Measurements from ENCODE around the gene SALL1. TPM values are rescaled to one million over a fixed set of nuclear protein-coding genes. Genes with fewer than 3 reads are reported as not detected.

Gene SALL1
- total and polyA plus RNA-seq, 2 experiments from 2014 or later: 9.4 to 22.7 TPM

DNA sequence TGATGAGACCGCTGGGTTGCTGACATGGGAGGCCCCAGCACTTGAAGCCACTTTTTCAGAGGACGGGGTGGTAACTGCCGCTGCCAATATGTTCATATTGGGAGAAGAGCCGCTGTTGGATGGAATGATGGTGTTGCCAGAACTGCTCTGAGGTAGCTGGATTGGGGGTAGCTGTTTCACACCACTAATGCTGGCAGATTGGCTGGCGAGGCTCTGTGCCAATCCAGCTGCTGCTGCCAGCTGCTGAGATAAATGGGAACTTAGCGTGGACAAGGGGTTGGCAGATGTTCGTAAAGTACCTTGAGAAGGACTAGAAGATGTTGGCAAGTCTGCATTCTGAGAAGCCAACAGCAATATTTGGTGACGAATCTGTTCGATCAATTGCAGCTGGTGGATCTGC is 10.0 kb downstream of the SALL1 start (continued):
- TF ChIP-seq, protein P1, sequence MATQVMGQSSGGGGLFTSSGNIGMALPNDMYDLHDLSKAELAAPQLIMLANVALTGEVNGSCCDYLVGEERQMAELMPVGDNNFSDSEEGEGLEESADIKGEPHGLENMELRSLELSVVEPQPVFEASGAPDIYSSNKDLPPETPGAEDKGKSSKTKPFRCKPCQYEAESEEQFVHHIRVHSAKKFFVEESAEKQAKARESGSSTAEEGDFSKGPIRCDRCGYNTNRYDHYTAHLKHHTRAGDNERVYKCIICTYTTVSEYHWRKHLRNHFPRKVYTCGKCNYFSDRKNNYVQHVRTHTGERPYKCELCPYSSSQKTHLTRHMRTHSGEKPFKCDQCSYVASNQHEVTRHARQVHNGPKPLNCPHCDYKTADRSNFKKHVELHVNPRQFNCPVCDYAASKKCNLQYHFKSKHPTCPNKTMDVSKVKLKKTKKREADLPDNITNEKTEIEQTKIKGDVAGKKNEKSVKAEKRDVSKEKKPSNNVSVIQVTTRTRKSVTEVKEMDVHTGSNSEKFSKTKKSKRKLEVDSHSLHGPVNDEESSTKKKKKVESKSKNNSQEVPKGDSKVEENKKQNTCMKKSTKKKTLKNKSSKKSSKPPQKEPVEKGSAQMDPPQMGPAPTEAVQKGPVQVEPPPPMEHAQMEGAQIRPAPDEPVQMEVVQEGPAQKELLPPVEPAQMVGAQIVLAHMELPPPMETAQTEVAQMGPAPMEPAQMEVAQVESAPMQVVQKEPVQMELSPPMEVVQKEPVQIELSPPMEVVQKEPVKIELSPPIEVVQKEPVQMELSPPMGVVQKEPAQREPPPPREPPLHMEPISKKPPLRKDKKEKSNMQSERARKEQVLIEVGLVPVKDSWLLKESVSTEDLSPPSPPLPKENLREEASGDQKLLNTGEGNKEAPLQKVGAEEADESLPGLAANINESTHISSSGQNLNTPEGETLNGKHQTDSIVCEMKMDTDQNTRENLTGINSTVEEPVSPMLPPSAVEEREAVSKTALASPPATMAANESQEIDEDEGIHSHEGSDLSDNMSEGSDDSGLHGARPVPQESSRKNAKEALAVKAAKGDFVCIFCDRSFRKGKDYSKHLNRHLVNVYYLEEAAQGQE (IDR thresholded peaks at IDR 0.05; ENCODE audit: unreplicated experiment): no peak
- TF ChIP-seq, protein P2, sequence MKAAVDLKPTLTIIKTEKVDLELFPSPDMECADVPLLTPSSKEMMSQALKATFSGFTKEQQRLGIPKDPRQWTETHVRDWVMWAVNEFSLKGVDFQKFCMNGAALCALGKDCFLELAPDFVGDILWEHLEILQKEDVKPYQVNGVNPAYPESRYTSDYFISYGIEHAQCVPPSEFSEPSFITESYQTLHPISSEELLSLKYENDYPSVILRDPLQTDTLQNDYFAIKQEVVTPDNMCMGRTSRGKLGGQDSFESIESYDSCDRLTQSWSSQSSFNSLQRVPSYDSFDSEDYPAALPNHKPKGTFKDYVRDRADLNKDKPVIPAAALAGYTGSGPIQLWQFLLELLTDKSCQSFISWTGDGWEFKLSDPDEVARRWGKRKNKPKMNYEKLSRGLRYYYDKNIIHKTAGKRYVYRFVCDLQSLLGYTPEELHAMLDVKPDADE (IDR thresholded peaks at IDR 0.05): no peak

DNA sequence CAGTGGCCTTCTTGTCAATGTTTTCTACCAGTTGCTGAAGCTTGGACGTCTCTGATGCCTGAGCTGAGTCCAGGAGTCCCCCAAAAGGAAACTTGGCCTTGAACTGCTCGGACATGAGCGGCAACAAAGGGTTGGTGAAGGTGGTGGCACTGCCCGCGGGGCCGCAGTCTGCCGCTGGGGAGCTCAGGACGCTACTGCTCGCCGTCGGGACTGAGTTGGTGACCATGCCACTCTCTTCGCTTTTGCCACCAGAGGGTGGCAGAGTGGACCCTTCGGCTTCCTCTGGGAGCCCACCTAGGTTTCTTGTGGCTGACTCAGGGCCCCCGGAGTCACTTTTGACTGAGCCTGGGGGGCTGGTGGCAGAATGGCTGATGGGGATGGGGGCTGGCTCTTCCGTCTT is 11.0 kb downstream of the SALL1 start:
- TF ChIP-seq, protein P3, sequence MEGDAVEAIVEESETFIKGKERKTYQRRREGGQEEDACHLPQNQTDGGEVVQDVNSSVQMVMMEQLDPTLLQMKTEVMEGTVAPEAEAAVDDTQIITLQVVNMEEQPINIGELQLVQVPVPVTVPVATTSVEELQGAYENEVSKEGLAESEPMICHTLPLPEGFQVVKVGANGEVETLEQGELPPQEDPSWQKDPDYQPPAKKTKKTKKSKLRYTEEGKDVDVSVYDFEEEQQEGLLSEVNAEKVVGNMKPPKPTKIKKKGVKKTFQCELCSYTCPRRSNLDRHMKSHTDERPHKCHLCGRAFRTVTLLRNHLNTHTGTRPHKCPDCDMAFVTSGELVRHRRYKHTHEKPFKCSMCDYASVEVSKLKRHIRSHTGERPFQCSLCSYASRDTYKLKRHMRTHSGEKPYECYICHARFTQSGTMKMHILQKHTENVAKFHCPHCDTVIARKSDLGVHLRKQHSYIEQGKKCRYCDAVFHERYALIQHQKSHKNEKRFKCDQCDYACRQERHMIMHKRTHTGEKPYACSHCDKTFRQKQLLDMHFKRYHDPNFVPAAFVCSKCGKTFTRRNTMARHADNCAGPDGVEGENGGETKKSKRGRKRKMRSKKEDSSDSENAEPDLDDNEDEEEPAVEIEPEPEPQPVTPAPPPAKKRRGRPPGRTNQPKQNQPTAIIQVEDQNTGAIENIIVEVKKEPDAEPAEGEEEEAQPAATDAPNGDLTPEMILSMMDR (conservative IDR thresholded peaks at IDR 0.05; ENCODE audit: low read depth in 2 of 2): peak; percentile 9 to 46; a peak in 2 of 4 replicates
- no peak for TF ChIP-seq EZH2phosphoT487 (IDR thresholded peaks at IDR 0.05; ENCODE audit: unreplicated experiment)
- H3K4me2 ChIP-seq: no peak overlapping the region
- peaks cover 10% of the 10 kb centered on the region for H4K20me1 ChIP-seq (replicated peaks; ENCODE audit: insufficient read depth)
- no peak overlapping the region for H3K4me3 ChIP-seq
- ATAC-seq (no peak), DNase-seq (ENCODE audit: low spot score) (no peak)
- peaks cover 35% of the 10 kb centered on the region for H3K4me1 ChIP-seq (ENCODE audit: insufficient read depth)
- H3K27ac ChIP-seq (ENCODE audit: low read depth): no peak overlapping the region
- Mint-ChIP-seq H3K9me3 (no peaks in the 10 kb centered on the region), H3K36me3 (ENCODE audit: low read depth) (peaks cover 81% of the 10 kb centered on the region), H3K27ac (no peak overlapping the region), H3K4me3 (no peak overlapping the region), H3K4me1 (peaks cover 63% of the 10 kb centered on the region), H3K27me3 (ENCODE audit: insufficient read depth, low read depth, poor library complexity) (peaks cover 11% of the 10 kb centered on the region)
- H3K36me3 ChIP-seq (ENCODE audit: insufficient read depth): peaks cover 4% of the 10 kb centered on the region
- peaks cover 36% of the 10 kb centered on the region for H3K79me2 ChIP-seq (replicated peaks; ENCODE audit: insufficient read depth)
- H2AFZ ChIP-seq: no peak overlapping the region
- H3F3A ChIP-seq (replicated peaks; ENCODE audit: low read depth): 0 out of 2 replicates have a peak, but pooled peaks cover 5% of the 10 kb centered on the region
- no peaks in the 10 kb centered on the region for H3K27me3 ChIP-seq (ENCODE audit: insufficient read depth)
- no peaks in the 10 kb centered on the region for H3K9me2 ChIP-seq (ENCODE audit: insufficient read depth)

DNA sequence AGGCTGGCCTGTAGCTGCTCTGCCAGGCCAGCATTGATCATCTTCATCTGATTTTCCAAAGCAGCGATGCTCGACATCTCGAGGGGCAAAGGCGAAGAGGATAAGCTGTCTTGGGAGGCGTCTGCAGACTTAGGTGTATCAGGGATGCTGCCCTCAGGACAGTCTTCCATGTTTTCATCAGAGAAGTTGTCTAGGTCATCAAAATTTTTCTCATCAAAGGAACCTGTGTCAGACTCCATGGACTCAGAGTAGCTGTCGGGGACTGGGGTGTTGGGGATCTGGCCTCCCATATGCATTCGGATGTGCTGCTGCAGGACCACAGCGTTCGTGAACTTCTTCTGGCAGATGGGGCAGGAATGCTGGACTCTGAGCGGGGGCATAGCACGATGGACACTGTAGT is 11.5 kb downstream of the SALL1 start:
- Mint-ChIP-seq H3K4me3 (no peak overlapping the region), H3K27ac (no peak overlapping the region), H3K4me1 (peaks cover 59% of the 10 kb centered on the region), H3K9me3 (no peaks in the 10 kb centered on the region), H3K36me3 (ENCODE audit: low read depth) (peaks cover 82% of the 10 kb centered on the region), H3K27me3 (ENCODE audit: insufficient read depth, low read depth, poor library complexity) (peaks cover 12% of the 10 kb centered on the region)
- DNase-seq (ENCODE audit: low spot score): no peak
- Histone ChIP-seq H3F3A (replicated peaks; ENCODE audit: low read depth) (0 out of 2 replicates have a peak, but pooled peaks cover 5% of the 10 kb centered on the region), H3K36me3 (ENCODE audit: insufficient read depth) (peaks cover 4% of the 10 kb centered on the region), H3K4me1 (ENCODE audit: insufficient read depth) (peaks cover 31% of the 10 kb centered on the region), H3K4me3 (no peak overlapping the region), H3K27me3 (ENCODE audit: insufficient read depth) (no peaks in the 10 kb centered on the region), H2AFZ (no peak overlapping the region), H3K9me2 (ENCODE audit: insufficient read depth) (no peaks in the 10 kb centered on the region), H3K79me2 (replicated peaks; ENCODE audit: insufficient read depth) (peaks cover 30% of the 10 kb centered on the region), H3K27ac (ENCODE audit: low read depth) (no peak overlapping the region), H4K20me1 (replicated peaks; ENCODE audit: insufficient read depth) (peaks cover 10% of the 10 kb centered on the region), H3K4me2 (no peak overlapping the region)
- no peak for ATAC-seq
- TF ChIP-seq ZNF114 (CRISPR knock-in tag; IDR thresholded peaks at IDR 0.05) (no peak), POLR2AphosphoS5 (IDR thresholded peaks at IDR 0.05; ENCODE audit: low read depth) (no peak), STAT1 (IDR thresholded peaks at IDR 0.05; ENCODE audit: unreplicated experiment) (no peak), EZH2 (IDR thresholded peaks at IDR 0.05; ENCODE audit: low read depth, unreplicated experiment) (no peak), NANOG (IDR thresholded peaks at IDR 0.05; ENCODE audit: borderline replicate concordance) (no peak), JUNB (IDR thresholded peaks at IDR 0.05; ENCODE audit: unreplicated experiment) (no peak)
